Ovary (tissue), 3 donors: ENCODE data around the gene VPS16.

Source experiments
- CTCF ChIP-seq, 3 donors: fragments of 450-650 bp in 2 of 3; fragments of 200-600 bp in 1 of 3; IDR thresholded peaks; one replicate each; pipeline versions ENCODE4 v1.5.1 to v1.8.0; 2016 to 2022; ENCODE audit warnings: antibody characterized with exemption in 3 of 3, mild to moderate bottlenecking in 1 of 3
- EP300 ChIP-seq: sonication (generic); formaldehyde crosslinking; IDR thresholded peaks from one replicate; pipeline ENCODE4 v1.6.1; 2017; ENCODE audit warnings: antibody characterized with exemption
- POLR2A ChIP-seq: fragments of 450-650 bp; IDR thresholded peaks from one replicate; pipeline ENCODE4 v1.6.1; 2017; ENCODE audit warnings: antibody characterized with exemption, mild to moderate bottlenecking, moderate library complexity
- donor health status: DM: no; HTN: no; CAD: no.

- no peak for TF ChIP-seq CTCF (IDR thresholded peaks at IDR 0.05)
- TF ChIP-seq EP300, result no peak
- no peak for TF ChIP-seq POLR2A
Measured at GRCh38 chr20:2847802-2848201, 7.3 kb downstream of the VPS16 start.
